ENCODE data around the gene MYO3B. TPM values are rescaled to one million over a fixed set of nuclear protein-coding genes. Genes with fewer than 3 reads are reported as not detected.
"Not testable (repeated sequence)": the region's sequence is repeated elsewhere in the genome, so short reads cannot be mapped to it uniquely, and the experiment has no call there.

The MYO3B gene
- total RNA-seq, 1 experiment from 2014 or later = not detected

DNA sequence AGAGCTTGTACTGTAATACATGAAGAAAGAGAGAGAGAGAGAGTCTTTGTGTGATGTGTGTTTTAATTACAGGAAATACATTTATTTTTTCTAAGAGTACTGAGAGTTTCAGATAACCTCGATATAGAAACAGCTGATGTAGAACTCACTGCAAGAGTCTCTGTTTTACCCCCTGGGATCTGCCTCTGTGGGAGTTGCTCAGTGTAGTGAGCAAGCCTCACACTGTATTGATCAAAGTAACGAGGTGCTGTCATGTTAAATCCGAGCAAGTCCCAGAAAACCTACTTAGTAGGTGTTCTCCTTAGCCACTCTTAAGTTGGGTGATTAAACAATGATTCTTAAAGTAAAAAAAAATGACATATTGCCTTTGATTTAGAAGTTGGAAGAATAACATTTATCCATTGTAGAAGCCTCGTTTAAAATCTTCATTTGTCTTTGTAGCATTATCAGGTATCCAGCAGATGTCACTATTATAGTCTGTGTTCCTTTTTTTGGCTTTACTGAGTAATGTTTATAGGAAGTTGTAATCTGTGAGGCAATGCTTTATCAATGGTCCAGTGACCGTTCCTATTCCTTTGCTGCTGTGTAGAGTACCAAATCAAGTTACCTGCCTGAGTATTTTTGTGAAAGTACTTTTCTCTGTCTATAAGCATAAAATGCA lies 219.0 kb downstream of the MYO3B start:
- DNase-seq (ENCODE audit: extremely low read depth, low read depth) = no peak

GRCh38 chr2:170401187-170401586 lies 223.2 kb downstream of the MYO3B start:
- no peak for DNase-seq (ENCODE audit: extremely low read depth, low read depth)

DNA sequence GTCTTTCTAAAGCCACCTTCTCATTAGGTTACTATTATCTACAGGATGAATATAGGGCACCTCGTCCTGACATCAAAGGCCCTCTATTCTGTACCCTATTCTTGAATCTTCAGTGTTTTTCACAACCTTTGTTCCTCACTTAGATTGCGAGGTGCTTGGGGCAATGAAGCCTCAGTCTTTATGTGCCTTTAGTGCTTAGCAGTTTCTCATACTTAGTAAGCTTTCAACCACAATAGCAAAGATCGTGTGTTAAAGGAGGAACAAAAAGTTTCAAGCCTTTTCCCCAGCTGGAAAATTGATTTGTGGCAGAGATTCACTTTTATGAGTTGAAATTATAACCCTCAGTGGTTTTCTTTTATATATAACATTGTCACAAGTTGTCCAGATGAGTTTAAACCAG lies 226.9 kb downstream of the MYO3B start:
- no peak for DNase-seq (ENCODE audit: extremely low read depth, low read depth)

- no peak for DNase-seq (ENCODE audit: extremely low read depth, low read depth)
Observed at GRCh38 chr2:170405326-170405725, 227.4 kb downstream of the MYO3B start.

GRCh38 chr2:170408461-170409163 lies 230.7 kb downstream of the MYO3B start:
- DNase-seq (ENCODE audit: extremely low read depth, low read depth) = no peak

GRCh38 chr2:170409164-170409535 lies 231.2 kb downstream of the MYO3B start:
- peak; percentile 56 for DNase-seq (ENCODE audit: extremely low read depth, low read depth)

DNA sequence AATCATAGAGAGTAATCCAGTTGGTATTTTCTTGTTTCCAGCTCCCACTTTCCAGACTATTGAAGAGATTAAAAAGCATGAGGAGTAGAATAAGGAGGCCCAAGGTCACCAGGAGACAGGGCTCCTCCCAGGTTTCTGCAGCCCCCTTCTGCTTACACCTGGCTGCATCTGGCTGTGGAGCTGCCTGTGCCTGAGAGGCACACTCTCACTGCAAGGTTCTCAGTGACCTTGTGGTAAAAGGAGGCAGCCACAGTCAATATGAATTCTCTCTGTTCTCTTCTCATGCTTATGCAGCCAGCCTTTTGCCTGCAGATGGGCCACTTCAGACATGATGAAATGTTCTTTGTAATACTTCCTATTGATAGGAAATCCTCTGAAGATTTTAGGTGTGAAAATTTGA lies 233.7 kb downstream of the MYO3B start:
- no peak for DNase-seq (ENCODE audit: extremely low read depth, low read depth)

DNA sequence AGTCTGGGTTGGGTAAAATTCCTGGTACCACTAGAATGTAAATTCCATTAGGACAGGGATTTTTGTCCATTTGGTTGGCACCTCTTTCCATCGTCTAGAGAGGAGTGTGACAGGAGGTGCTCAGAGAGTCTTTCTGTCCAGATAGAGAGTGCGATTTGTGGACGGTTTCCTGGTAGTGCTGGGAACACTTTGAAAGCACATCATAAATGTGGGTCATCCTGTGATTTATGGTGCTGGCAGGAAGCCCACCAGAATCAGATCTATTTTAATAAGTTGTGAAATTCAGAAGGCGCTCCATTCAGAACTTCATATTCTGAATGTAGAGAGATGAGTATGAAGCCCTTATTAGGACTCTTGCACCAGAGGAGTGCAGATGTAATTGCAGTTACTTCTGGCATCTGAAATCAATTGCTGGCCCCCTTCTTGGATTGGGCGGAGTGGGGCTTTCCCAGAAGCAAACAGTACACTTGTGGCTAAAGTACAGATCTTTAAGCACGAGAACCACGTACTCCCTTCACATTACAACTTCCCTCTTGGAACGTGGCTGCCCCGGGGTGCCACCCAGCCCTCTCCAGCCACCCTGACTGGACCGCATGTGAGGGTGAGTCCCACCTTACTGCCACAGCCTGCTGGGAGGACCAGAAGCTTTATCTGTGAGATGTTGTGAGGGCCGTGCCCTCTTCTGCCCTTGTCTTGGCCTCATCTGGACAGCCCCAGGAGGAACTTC lies 243.2 kb downstream of the MYO3B start:
- DNase-seq (ENCODE audit: extremely low read depth, low read depth) = no peak

GRCh38 chr2:170423919-170424318 lies 246.0 kb downstream of the MYO3B start:
- DNase-seq (ENCODE audit: extremely low read depth, low read depth) = no peak

DNA sequence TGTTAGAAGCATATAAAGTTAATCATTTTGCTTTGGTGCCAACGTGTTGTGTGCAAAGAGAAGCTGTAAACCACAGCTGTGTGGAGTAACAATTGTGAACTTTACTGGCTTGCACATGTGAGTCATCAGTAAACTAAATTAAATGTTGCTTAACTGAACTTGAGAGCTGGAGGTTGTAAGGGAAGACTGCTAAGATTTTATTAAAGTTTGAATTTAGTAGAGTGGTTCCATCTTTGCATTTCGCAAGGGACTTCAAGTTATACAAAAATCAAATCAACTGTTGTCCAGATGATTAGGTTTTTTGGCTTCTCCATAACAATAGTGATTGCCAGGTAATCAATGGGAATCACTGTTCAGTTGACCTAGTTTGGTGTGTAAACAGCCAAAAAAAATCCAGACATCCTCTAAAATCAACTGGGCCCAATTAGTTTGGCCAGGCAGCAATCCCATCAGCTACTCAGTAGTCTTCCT lies 247.4 kb downstream of the MYO3B start:
- no peak for DNase-seq (ENCODE audit: extremely low read depth, low read depth)

- DNase-seq (ENCODE audit: extremely low read depth, low read depth) = no peak
Observed at GRCh38 chr2:170428868-170429267, 250.9 kb downstream of the MYO3B start.

DNA sequence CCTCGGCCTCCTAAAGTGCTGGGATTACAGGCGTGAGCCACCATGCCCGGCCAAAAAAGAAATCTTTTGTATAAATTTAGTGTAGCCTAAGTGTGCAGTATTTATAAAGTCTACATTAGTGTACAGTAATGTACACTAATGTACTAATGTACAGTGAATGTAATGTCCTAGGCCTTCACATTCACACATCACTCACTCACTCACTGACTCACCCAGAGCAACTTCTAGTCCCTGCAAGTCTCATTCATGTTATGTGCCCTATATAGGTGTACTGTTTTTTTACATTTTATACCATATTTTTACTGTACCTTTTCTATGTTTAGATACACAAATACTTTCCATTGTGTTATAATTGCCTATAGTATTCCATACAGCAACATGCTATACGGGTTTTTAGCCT lies 254.9 kb downstream of the MYO3B start:
- DNase-seq (ENCODE audit: extremely low read depth, low read depth) = no peak

DNA sequence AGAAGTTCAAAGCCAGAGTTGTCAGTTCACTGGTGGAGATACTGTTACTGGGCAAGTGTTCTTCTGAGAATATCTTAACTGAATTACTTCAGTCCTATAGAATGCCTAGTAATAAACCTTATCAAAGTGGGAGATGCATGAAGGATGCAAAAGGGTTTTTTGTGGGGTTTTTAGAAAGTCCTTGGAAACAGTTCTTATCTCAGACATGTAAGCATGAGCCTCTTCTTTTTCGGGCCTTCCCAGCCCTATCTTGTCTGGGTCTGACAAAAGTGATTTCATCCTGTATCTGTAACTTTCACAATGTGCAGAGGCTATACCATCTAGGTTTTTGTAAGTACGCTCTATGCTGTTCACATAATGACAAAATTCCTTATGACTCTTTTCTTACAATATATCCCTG lies 255.5 kb downstream of the MYO3B start:
- DNase-seq (ENCODE audit: extremely low read depth, low read depth) = no peak

- not testable (repeated sequence) for DNase-seq (ENCODE audit: extremely low read depth, low read depth)
Observed at GRCh38 chr2:170434396-170434795, 256.4 kb downstream of the MYO3B start.

DNA sequence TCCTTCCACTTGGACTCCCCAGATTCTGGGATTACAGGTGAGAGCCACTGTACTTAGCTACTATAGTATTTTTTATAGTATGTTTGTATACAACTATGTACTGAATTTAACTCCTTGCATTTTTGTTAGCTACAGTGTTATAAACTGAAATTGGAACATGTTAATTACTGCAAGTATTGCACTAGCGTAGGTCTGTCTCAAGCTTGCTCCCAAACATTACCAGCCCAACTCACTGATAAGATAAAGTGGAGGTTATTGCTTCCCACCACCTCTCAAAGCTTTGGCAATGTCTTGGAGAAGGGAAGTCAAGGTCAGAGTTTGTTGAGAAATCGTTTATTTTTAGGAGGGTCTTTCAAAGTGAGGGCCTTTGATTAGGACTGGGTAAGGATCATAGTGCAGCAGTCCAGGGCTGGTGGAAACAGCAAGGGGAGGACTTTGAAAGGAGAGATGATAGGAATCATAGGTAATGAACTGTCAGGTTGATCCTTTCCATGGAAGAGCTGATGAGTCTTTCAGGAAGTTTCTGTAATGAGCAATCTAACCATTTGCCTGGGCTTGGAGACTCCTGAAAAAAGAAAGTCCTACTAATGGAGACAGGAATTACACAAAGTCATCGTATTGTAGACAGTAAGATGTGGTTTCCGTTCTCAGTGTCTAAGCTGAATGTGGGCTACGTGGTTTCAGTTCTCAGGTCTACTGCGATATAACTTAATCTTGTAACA lies 257.1 kb downstream of the MYO3B start:
- no peak for DNase-seq (ENCODE audit: extremely low read depth, low read depth)

- DNase-seq (ENCODE audit: extremely low read depth, low read depth) = no peak
Observed at GRCh38 chr2:170436077-170436943, 258.4 kb downstream of the MYO3B start.

DNA sequence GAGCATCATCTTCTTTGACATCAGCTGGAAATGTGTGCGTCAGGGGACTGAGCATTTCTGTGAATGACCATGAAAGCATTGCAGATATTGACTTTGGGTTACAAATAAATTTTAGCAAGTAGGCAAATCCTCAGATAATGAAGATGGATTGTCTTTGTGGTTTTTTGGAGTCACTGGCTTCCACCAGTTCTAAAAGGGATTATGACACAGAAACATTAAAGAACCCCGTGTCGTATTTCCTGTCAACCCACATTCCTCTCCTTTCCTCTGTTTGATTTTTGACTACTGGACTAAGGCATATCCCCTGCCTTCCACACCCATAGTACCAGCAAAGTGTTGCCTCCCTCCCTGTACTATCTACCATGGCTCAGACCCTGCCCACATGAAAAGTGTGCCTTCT lies 268.1 kb downstream of the MYO3B start:
- DNase-seq (ENCODE audit: extremely low read depth, low read depth) = no peak

DNA sequence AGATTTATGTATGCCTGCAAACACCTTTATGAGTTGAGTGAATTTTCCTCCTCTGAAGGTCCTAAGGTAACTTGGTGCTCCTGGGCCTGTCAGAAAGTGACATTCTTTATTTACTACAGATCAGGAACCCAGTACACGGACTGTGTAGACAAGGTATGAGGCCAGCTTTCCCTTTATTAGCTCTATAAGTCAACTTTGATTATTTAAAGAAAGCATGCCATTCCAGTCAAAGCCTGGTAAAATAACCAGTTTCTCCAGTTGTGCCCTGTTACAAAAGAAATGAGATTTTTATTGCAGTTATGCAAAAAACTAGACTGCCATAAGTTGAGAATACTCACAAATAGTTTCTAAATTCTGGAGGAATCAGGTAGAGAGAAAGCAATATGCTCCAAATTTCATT lies 271.1 kb downstream of the MYO3B start:
- DNase-seq (ENCODE audit: extremely low read depth, low read depth) = no peak

GRCh38 chr2:170454471-170455372 lies 276.8 kb downstream of the MYO3B start:
- no peak for DNase-seq (ENCODE audit: extremely low read depth, low read depth)
